RWPE2 (cell line): ENCODE data around the gene LRCH1.

ENCODE experiments used
- ATAC-seq: fragments of 200-7000 bp; cut with Tn5 transposase; 3 replicates; pipeline ENCODE4 v1.9.1; 2021; ENCODE audit warnings: low read depth
- DNase-seq: peaks from one replicate; pipeline ENCODE4 v3.0.0-alpha.2; 2020; ENCODE audit warnings: low spot score
- H3K27ac ChIP-seq: fragments of 450-650 bp; 2 replicates; pipeline ENCODE4 v1.5.1; 2017; ENCODE audit warnings: mild to moderate bottlenecking; ENCODE audit not compliant: poor library complexity, severe bottlenecking
- H3K27me3 ChIP-seq: fragments of 250-450 bp; sonication (Bioruptor Pico); 2 replicates; pipeline ENCODE4 v1.5.1; 2021; ENCODE audit warnings: mild to moderate bottlenecking, moderate library complexity; ENCODE audit not compliant: insufficient read depth, poor library complexity, severe bottlenecking
- H3K36me3 ChIP-seq: fragments of 250-450 bp; sonication (Bioruptor Pico); 2 replicates; pipeline ENCODE4 v1.5.1; 2020; ENCODE audit warnings: low read depth, mild to moderate bottlenecking, moderate library complexity
- H3K4me1 ChIP-seq: fragments of 250-450 bp; sonication (Bioruptor Pico); 2 replicates; pipeline ENCODE4 v1.5.1; 2021; ENCODE audit warnings: mild to moderate bottlenecking, moderate library complexity; ENCODE audit not compliant: insufficient read depth, poor library complexity, severe bottlenecking
- H3K4me3 ChIP-seq: fragments of 250-450 bp; sonication (Bioruptor Pico); 2 replicates; pipeline ENCODE4 v1.5.1; 2021; ENCODE audit warnings: mild to moderate bottlenecking, moderate library complexity; ENCODE audit not compliant: severe bottlenecking
- H3K9me3 ChIP-seq: fragments of 250-450 bp; sonication (Bioruptor Pico); 2 replicates; pipeline ENCODE4 v1.5.1; 2021; ENCODE audit warnings: mild to moderate bottlenecking, moderate library complexity; ENCODE audit not compliant: severe bottlenecking
- TF ChIP-seq, protein P1 (sequence below): fragments of 450-650 bp; IDR thresholded peaks from one replicate; pipeline ENCODE4 v1.5.1; 2017; ENCODE audit warnings: mild to moderate bottlenecking, moderate library complexity; ENCODE audit not compliant: poor library complexity, severe bottlenecking

LRCH1 gene

GRCh38 chr13:46778095-46778494 is 225.1 kb downstream of the LRCH1 start:
- H3K4me3 ChIP-seq: no peak overlapping the region
- no peaks in the 10 kb centered on the region for H3K9me3 ChIP-seq
- no peak overlapping the region for H3K27ac ChIP-seq
- H3K27me3 ChIP-seq: no peaks in the 10 kb centered on the region
- TF ChIP-seq, protein P1, sequence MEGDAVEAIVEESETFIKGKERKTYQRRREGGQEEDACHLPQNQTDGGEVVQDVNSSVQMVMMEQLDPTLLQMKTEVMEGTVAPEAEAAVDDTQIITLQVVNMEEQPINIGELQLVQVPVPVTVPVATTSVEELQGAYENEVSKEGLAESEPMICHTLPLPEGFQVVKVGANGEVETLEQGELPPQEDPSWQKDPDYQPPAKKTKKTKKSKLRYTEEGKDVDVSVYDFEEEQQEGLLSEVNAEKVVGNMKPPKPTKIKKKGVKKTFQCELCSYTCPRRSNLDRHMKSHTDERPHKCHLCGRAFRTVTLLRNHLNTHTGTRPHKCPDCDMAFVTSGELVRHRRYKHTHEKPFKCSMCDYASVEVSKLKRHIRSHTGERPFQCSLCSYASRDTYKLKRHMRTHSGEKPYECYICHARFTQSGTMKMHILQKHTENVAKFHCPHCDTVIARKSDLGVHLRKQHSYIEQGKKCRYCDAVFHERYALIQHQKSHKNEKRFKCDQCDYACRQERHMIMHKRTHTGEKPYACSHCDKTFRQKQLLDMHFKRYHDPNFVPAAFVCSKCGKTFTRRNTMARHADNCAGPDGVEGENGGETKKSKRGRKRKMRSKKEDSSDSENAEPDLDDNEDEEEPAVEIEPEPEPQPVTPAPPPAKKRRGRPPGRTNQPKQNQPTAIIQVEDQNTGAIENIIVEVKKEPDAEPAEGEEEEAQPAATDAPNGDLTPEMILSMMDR: no peak
- no peaks in the 10 kb centered on the region for H3K4me1 ChIP-seq
- peaks cover 96% of the 10 kb centered on the region for H3K36me3 ChIP-seq
- ATAC-seq (no peak), DNase-seq (no peak)

GRCh38 chr13:46778890-46779289 is 225.9 kb downstream of the LRCH1 start:
- Histone ChIP-seq H3K36me3 (peaks cover 98% of the 10 kb centered on the region), H3K9me3 (no peaks in the 10 kb centered on the region), H3K27ac (no peak overlapping the region), H3K4me1 (no peaks in the 10 kb centered on the region), H3K27me3 (no peaks in the 10 kb centered on the region), H3K4me3 (no peak overlapping the region)
- DNase-seq (no peak), ATAC-seq (no peak)
- TF ChIP-seq, protein P1: no peak

DNA sequence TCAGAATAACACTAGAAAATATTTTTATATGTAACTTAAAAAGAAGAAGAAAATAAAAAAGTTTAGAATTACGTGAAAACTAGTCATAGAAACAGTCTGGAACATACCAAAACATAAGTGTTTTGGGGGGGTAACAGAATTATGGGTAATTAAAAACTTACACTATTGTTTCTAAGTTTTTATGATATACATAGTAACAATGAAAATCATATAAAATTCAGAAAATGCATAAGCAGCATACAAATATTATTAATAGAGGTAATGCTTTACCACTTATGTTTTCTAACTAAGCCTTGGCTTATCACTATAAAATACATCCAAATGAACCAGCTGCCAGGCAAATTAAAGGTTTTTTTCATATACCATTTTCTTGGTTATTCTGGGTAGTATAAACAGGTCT is 229.1 kb downstream of the LRCH1 start:
- H3K36me3 ChIP-seq: peaks cover 98% of the 10 kb centered on the region
- no peaks in the 10 kb centered on the region for H3K9me3 ChIP-seq
- no peak for ATAC-seq
- TF ChIP-seq, protein P1: no peak
- H3K27ac ChIP-seq: no peak overlapping the region
- no peak overlapping the region for H3K4me3 ChIP-seq
- no peaks in the 10 kb centered on the region for H3K4me1 ChIP-seq
- no peak for DNase-seq
- H3K27me3 ChIP-seq: no peaks in the 10 kb centered on the region

DNA sequence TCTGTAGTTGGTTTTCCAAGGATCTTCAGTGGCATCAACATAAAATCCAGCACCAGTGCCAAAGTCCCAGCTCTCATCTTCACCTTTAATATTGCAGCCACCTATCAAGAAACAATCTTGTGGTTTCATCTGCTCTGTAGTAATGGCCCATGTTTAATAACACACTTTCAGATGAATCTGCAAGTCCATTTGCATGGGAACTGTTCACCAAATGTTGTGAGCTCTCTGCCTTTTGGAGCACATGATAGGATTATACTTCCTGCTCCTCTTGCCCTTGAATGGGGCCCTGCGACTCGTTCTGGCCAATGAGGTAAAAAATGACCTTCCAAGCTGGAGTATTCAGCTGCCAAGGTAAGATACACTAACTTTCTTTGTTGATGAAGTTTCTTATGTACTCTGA is 229.7 kb downstream of the LRCH1 start:
- TF ChIP-seq, protein P1: no peak
- H3K4me3 ChIP-seq: no peak overlapping the region
- H3K27me3 ChIP-seq: no peaks in the 10 kb centered on the region
- no peaks in the 10 kb centered on the region for H3K9me3 ChIP-seq
- no peaks in the 10 kb centered on the region for H3K4me1 ChIP-seq
- H3K27ac ChIP-seq: no peak overlapping the region
- peaks cover 98% of the 10 kb centered on the region for H3K36me3 ChIP-seq
- DNase-seq (no peak), ATAC-seq (no peak)

DNA sequence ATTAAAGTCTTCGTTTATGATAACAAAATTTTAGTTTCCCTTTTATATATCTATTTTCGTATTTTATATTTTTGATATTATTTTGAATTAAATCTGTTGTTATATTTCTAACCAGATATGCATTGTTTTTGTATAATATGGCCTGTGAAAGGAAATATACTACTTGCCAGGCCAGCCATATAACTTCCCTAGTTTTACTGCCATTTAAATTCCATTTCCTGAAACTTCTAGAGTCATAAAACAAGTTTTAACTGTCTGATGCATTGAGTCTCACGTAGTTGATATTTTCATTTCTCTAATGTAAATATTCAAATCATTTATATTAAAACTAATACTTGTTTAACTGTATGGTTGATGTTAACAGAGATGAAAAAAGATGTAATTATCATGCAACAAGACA is 230.5 kb downstream of the LRCH1 start:
- Histone ChIP-seq H3K36me3 (peaks cover 98% of the 10 kb centered on the region), H3K4me1 (no peaks in the 10 kb centered on the region), H3K27ac (no peak overlapping the region), H3K27me3 (no peaks in the 10 kb centered on the region), H3K4me3 (no peak overlapping the region), H3K9me3 (no peaks in the 10 kb centered on the region)
- no peak for ATAC-seq
- DNase-seq: no peak
- TF ChIP-seq, protein P1: no peak
